ENCODE measurements around the gene SSX4.
"Not testable (repeated sequence)": the region's sequence is repeated elsewhere in the genome, so short reads cannot be mapped to it uniquely, and the experiment has no call there.

SSX4 gene

GRCh38 chrX:48383239-48383638, at the start of gene SSX4:
SSX4 (plus strand) TSS chrX:48383539; CDS start chrX:48384054, 515 bp downstream.
- not testable (repeated sequence) for H3K9me3 Mint-ChIP-seq; H3K4me3 Mint-ChIP-seq; H3K27ac Mint-ChIP-seq; H3K36me3 Mint-ChIP-seq (ENCODE audit: low read depth); H3K4me1 Mint-ChIP-seq (ENCODE audit: low read depth); H3K27me3 Mint-ChIP-seq (ENCODE audit: low read depth)

GRCh38 chrX:48346059-48346458, 37.3 kb upstream of the SSX4 start:
- H3K4me1 Mint-ChIP-seq (ENCODE audit: low read depth); H3K9me3 Mint-ChIP-seq; H3K36me3 Mint-ChIP-seq (ENCODE audit: low read depth); H3K27me3 Mint-ChIP-seq (ENCODE audit: low read depth); H3K4me3 Mint-ChIP-seq; H3K27ac Mint-ChIP-seq: not testable (repeated sequence)

- not testable (repeated sequence) for H3K27ac Mint-ChIP-seq; H3K36me3 Mint-ChIP-seq (ENCODE audit: low read depth); H3K9me3 Mint-ChIP-seq; H3K27me3 Mint-ChIP-seq (ENCODE audit: low read depth); H3K4me3 Mint-ChIP-seq; H3K4me1 Mint-ChIP-seq (ENCODE audit: low read depth)
Measured at GRCh38 chrX:48356315-48357094, 26.8 kb upstream of the SSX4 start, which contains the start of gene SSX3. SSX3 (minus strand) TSS chrX:48356703; CDS start chrX:48355249, 1,454 bp downstream.

GRCh38 chrX:48357681-48358080, 25.7 kb upstream of the SSX4 start:
- Mint-ChIP-seq H3K27ac (no peak overlapping the region), H3K4me3 (no peak overlapping the region), H3K27me3 (ENCODE audit: low read depth) (no peaks in the 10 kb centered on the region), H3K36me3 (ENCODE audit: low read depth) (no peaks in the 10 kb centered on the region), H3K9me3 (no peaks in the 10 kb centered on the region), H3K4me1 (ENCODE audit: low read depth) (no peaks in the 10 kb centered on the region)

- not testable (repeated sequence) for H3K27me3 Mint-ChIP-seq (ENCODE audit: low read depth); H3K4me3 Mint-ChIP-seq
Measured at GRCh38 chrX:48359281-48359680, 24.1 kb upstream of the SSX4 start.

GRCh38 chrX:48367717-48368408, 15.5 kb upstream of the SSX4 start:
- not testable (repeated sequence) for H3K36me3 Mint-ChIP-seq (ENCODE audit: low read depth); H3K27ac Mint-ChIP-seq; H3K4me1 Mint-ChIP-seq (ENCODE audit: low read depth); H3K27me3 Mint-ChIP-seq (ENCODE audit: low read depth); H3K9me3 Mint-ChIP-seq; H3K4me3 Mint-ChIP-seq

More at GRCh38 chrX:48359281-48359680, 24.1 kb upstream of the SSX4 start:
- not testable (repeated sequence) for H3K27ac Mint-ChIP-seq; H3K36me3 Mint-ChIP-seq (ENCODE audit: low read depth); H3K9me3 Mint-ChIP-seq; H3K4me1 Mint-ChIP-seq (ENCODE audit: low read depth)

- not testable (repeated sequence) for H3K36me3 Mint-ChIP-seq (ENCODE audit: low read depth); H3K4me1 Mint-ChIP-seq (ENCODE audit: low read depth); H3K27ac Mint-ChIP-seq; H3K9me3 Mint-ChIP-seq; H3K27me3 Mint-ChIP-seq (ENCODE audit: low read depth); H3K4me3 Mint-ChIP-seq
Measured at GRCh38 chrX:48370408-48370807, 12.9 kb upstream of the SSX4 start.

- not testable (repeated sequence) for H3K4me1 Mint-ChIP-seq (ENCODE audit: low read depth); H3K27ac Mint-ChIP-seq; H3K36me3 Mint-ChIP-seq (ENCODE audit: low read depth); H3K9me3 Mint-ChIP-seq; H3K27me3 Mint-ChIP-seq (ENCODE audit: low read depth); H3K4me3 Mint-ChIP-seq
Measured at GRCh38 chrX:48396931-48397330, 13.6 kb downstream of the SSX4 start.

- not testable (repeated sequence) for H3K27me3 Mint-ChIP-seq (ENCODE audit: low read depth)
Measured at GRCh38 chrX:48397825-48398224, 14.5 kb downstream of the SSX4 start.

GRCh38 chrX:48411860-48412259, 28.5 kb downstream of the SSX4 start, which contains the start of gene SSX4B:
SSX4B (minus strand) TSS chrX:48411960; CDS start chrX:48411372, 588 bp downstream.
- H3K27ac Mint-ChIP-seq; H3K4me1 Mint-ChIP-seq (ENCODE audit: low read depth); H3K36me3 Mint-ChIP-seq (ENCODE audit: low read depth); H3K9me3 Mint-ChIP-seq; H3K27me3 Mint-ChIP-seq (ENCODE audit: low read depth); H3K4me3 Mint-ChIP-seq: not testable (repeated sequence)

More at GRCh38 chrX:48397825-48398224, 14.5 kb downstream of the SSX4 start:
- not testable (repeated sequence) for H3K36me3 Mint-ChIP-seq (ENCODE audit: low read depth); H3K4me1 Mint-ChIP-seq (ENCODE audit: low read depth); H3K9me3 Mint-ChIP-seq; H3K27ac Mint-ChIP-seq; H3K4me3 Mint-ChIP-seq

GRCh38 chrX:48427027-48427716, 43.8 kb downstream of the SSX4 start:
- H3K9me3 Mint-ChIP-seq; H3K4me1 Mint-ChIP-seq (ENCODE audit: low read depth); H3K4me3 Mint-ChIP-seq; H3K27ac Mint-ChIP-seq; H3K36me3 Mint-ChIP-seq (ENCODE audit: low read depth); H3K27me3 Mint-ChIP-seq (ENCODE audit: low read depth): not testable (repeated sequence)

GRCh38 chrX:48429606-48430005, 46.3 kb downstream of the SSX4 start:
- not testable (repeated sequence) for H3K4me1 Mint-ChIP-seq (ENCODE audit: low read depth); H3K27ac Mint-ChIP-seq; H3K9me3 Mint-ChIP-seq; H3K27me3 Mint-ChIP-seq (ENCODE audit: low read depth); H3K36me3 Mint-ChIP-seq (ENCODE audit: low read depth); H3K4me3 Mint-ChIP-seq

- H3K4me1 Mint-ChIP-seq (ENCODE audit: low read depth); H3K36me3 Mint-ChIP-seq (ENCODE audit: low read depth); H3K4me3 Mint-ChIP-seq; H3K9me3 Mint-ChIP-seq; H3K27ac Mint-ChIP-seq; H3K27me3 Mint-ChIP-seq (ENCODE audit: low read depth): not testable (repeated sequence)
Measured at GRCh38 chrX:48430166-48430565, 46.8 kb downstream of the SSX4 start.

- not testable (repeated sequence) for H3K4me3 Mint-ChIP-seq; H3K27me3 Mint-ChIP-seq (ENCODE audit: low read depth); H3K4me1 Mint-ChIP-seq (ENCODE audit: low read depth); H3K36me3 Mint-ChIP-seq (ENCODE audit: low read depth); H3K27ac Mint-ChIP-seq
- peaks cover 11% of the 10 kb centered on the region for H3K9me3 Mint-ChIP-seq
Measured at GRCh38 chrX:48433713-48434112, 50.4 kb downstream of the SSX4 start.

All from T-helper 1 cell treated with Interleukin-12 subunit alpha and Interleukin-12 subunit beta and Interleukin-4 antibody, amounts not matched to agents 30 μg/mL and 1 μg/mL, for 36 hours (primary cell).